HG02588 (cell line): ENCODE results near the gene CLHC1.
"Not testable (repeated sequence)": the region's sequence is repeated elsewhere in the genome, so short reads cannot be mapped to it uniquely, and the experiment has no call there.

Source experiments
- ATAC-seq: cut with Tn5 transposase; IDR thresholded peaks from one replicate; pipeline ENCODE4 v1.9.1; 2021; ENCODE audit warnings: mild to moderate bottlenecking, moderate library complexity; ENCODE audit not compliant: unreplicated experiment

The CLHC1 gene

DNA sequence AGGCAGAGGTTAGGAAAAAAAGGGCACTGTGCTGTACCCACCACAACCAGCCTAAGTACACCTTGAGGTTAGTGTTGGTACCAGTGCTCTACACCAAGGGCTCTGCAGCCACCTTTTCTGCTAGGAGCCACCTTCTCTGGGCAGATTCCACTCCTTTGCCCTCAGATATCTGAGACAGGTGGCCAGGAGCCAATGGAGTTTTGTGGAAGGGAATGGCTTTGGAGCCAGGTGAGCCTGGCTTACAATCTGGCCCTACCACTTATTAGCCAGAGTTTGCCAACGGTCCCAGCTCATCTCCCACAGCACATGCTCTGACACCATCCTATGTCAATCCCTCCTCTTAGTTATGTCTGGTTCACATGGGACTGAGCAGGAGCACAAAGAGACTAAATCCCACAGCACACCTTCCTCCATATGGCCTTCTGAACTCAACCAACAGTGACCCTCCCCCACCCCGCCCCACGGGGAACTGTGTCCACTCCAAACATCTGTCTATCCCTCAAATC lies 77.5 kb downstream of the CLHC1 start:
- no peak for ATAC-seq

DNA sequence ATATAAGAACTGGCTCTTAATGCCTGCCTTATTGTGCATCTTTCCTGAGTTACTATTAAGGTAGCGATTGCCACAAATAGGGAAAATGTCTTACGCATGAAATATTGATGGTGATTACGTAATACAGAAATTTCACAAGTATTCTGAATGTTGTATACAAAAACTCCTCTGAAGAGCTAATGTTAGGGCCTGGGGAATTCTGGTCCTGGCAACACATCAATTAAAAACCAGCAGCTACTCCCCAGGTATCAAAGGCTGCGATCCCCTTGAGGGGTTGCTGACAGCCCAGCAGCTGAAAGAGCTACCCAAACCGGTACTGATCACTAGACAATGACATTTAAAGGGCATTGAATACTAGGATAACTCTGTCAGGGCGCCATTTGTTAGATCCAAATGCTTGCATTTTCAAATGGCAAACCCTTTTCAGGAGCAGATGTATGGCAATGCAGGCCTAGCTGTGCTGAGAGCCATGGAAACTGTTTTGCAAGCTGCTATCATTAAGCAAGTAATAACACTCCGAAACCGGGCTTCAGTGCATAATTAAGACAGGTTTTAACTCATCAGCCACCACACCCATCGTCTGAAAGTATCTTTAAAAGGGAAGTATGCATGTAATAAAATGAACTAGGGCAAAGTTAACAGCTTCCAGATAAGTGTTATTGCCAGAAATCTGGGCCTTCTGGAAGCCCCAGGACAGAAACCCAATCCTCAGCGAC lies 78.4 kb downstream of the CLHC1 start:
- no peak for ATAC-seq

GRCh38 chr2:55152475-55153412 lies 79.3 kb downstream of the CLHC1 start:
- ATAC-seq: no peak

DNA sequence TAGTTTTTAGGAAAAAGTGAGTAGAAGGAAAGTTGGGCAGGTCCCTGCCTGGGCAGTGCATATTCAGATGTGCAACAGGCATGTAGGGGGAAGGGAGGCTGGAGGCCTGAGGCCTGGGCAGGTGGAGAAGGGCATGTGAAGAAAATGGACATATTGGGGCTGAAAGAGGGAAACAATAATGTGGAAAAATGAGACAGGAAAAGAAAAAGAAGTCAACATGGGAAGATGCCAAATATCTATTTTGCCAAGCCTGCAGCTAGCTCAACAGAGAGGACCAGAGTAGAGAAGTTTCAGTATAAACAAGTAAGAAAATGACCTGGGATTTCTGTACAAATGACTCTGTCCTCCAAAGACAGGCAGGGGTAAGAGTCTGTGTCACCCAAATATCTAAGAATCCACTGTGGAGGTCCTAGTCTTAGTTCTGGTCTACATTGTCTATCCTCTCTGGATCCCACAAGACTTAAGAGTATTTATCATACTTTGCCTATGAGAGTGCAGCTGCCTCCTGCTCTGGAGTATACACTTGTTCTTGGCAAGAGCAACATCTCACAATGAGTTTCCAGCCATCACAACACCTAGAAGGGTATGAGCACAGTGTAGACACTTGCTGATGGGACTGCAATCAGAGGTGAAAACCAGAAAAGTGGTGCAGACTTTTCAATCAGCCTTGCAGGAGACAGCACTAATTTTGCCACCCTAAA lies 80.2 kb downstream of the CLHC1 start:
- ATAC-seq: no peak

DNA sequence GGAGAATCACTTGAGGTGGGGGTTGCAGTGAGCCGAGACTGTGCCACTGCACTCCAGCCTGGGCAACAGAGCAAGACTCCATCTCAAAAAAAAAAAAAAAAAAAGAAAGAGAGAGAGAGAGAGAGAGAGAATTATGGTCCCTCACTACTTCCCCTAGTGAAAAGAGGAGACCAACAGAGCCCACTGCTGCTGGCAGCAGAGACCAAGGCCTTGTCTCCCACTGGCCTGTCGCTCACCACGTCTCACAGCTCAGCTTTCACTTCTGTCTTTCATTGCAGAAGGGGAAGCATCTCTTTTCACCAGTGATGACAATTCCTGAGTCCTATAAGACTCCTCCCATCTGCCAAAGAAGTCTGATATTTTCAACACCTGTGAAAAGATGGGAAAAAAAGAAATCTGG lies 81.3 kb downstream of the CLHC1 start:
- ATAC-seq: peak; percentile 79

DNA sequence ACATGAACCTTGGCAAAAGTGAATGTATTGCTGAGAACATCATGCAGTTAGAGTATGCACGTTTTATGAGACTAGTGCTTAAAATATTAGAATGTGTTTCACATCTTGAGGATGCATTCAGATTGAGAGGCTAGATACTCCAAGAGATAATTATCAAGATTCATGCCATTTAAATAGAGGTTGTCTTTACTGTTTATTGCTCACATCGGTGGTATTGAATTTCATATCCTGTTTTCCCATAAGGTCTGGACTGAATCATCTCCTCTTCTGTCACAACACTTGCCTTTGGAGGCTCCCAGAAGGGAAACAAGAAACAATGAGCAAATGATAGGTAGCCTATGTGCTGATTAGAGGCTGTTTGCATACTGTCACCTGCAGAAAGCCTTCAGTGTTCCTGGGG lies 83.8 kb downstream of the CLHC1 start:
- no peak for ATAC-seq

DNA sequence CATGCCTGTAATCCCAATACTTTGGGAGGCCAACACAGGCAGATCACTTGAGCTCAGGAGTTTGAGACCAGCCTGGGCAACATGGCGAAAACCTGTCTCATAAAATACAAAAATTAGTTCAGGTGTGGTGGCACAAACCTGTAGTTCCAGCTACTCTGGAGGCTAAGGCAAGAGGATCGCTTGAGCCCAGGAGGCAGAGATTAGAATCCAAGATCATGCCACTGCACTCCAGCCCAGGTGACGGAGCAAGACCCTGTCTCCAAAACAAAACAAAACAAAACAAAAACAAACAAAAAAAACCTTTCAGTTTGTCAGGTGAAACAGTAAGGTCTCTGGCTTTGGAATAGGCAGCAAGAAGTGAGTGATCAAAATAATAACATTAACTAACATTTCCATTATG lies 84.6 kb downstream of the CLHC1 start:
- ATAC-seq: no peak

- ATAC-seq: no peak
These were observed 85.1 kb downstream of the CLHC1 start for GRCh38 chr2:55147041-55147440.

- no peak for ATAC-seq
These were observed 85.8 kb downstream of the CLHC1 start for GRCh38 chr2:55146263-55146662.

- no peak for ATAC-seq
These were observed 86.9 kb downstream of the CLHC1 start for GRCh38 chr2:55144922-55145820.

GRCh38 chr2:55143706-55144105 lies 88.4 kb downstream of the CLHC1 start:
- ATAC-seq: not testable (repeated sequence)

DNA sequence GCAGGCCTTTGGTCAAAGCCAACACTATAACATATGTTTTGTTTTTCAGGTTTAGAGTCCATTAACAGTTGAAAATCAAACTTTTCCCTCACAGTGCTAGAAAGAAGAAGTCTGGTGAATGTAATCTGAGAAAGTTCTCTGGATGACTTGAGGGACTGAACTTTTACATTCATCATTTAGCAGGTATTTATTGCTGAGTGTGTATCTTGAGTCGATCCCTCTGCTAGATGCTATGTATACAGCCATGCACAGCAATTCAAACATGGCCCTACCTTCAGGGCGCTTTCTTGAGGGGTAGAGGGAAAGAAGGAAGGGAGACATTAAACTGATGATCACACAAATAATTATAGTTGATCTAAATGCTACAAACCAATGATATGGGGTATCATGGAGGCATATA lies 89.6 kb downstream of the CLHC1 start:
- no peak for ATAC-seq

- no peak for ATAC-seq
These were observed 90.3 kb downstream of the CLHC1 start for GRCh38 chr2:55141572-55142413.

- ATAC-seq: no peak
These were observed 91.5 kb downstream of the CLHC1 start for GRCh38 chr2:55140316-55141219.

- no peak for ATAC-seq
These were observed 92.8 kb downstream of the CLHC1 start for GRCh38 chr2:55139305-55139704.

DNA sequence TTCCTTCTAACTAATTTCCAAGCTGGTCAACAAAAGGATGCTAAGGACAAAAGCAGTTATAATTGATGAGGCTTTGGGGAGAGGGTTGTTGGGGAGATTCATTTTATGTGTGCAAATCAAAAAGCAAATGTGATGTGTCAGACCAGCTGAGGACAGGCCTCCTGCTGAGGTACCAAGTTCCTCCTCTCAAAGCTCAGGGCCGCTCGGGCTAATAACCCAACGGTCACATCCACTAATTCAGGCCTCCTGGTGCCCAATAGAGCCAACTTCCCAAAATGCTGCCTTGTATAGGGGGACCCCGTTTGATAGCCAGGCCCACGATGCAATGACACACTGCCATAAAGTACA lies 93.2 kb downstream of the CLHC1 start:
- no peak for ATAC-seq

DNA sequence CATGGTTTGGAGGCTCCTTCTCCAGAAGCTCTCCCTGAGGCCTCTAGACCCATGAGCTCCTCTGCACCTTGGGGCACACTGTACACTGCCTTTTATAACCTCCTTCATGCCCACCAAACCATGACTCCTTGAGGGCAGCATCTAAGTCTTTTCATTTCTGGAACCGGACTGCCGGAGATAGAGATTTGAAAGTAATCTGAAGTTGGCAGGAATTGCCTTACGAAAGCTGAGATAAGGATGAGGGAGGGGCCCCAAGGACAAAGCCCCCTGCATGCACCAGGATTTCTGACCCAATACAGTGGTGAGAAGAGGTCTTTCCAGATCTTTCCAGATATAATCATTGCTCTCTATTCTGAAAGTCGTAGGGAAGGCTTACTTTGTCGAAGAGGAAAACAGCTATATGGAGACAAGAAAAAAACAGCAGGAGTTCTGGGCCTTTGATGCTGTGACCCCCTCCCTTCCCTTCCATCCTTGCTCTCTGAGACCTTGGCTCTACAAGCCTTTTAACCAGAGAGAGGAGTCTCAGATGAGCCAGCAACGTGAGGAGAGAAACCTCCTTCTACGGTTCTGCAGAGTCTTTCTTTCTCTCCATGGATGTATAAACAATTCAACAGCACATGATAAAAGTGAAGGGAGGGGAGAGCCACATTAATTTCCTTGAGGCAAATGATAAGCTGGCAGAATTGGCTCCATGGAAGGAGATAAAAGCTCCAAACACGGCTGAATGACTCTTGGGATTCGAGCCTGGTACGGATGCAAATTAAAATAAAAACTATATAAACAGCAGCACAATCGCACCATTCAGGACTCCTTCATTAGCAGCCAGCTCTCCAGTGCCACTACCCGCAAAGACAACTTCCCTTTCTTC lies 93.8 kb downstream of the CLHC1 start:
- no peak for ATAC-seq
